ENCODE data around the gene NTN4. TPM values are rescaled to one million over a fixed set of nuclear protein-coding genes. Genes with fewer than 3 reads are reported as not detected.
A peak's percentile ranks its signal among the peaks of the same experiment; 100 is the strongest.

NTN4 gene
- total RNA-seq, 4 donors from 2014 or later: 33.5 to 103 (median 51.5) TPM

GRCh38 chr12:95836185-95836609 lies 45.6 kb upstream of the NTN4 start:
- no peak overlapping the region for H3K27ac ChIP-seq
- ATAC-seq: no peak
- 5 to 20% methylated on average over 3 of the region's 3 CpGs for WGBS, 2 donors (ENCODE audit: low coverage in 1 of 2)

GRCh38 chr12:95834572-95834971 lies 44.0 kb upstream of the NTN4 start:
- Histone ChIP-seq H3K9me3 (no peaks in the 10 kb centered on the region), H3K27me3 (no peaks in the 10 kb centered on the region), H3K4me3 (no peak overlapping the region), H3K4me1 (peaks cover 0 to 9% (median 0%) of the 10 kb centered on the region in 3 donors), H3K27ac (no peak overlapping the region), H3K36me3 (no peaks in the 10 kb centered on the region)
- no peak for TF ChIP-seq CTCF (IDR thresholded peaks at IDR 0.05)
- no peak for TF ChIP-seq EP300 (IDR thresholded peaks at IDR 0.05)
- no peak for TF ChIP-seq POLR2AphosphoS5 (IDR thresholded peaks at IDR 0.05)
- TF ChIP-seq POLR2A (IDR thresholded peaks at IDR 0.05): no peak
- ATAC-seq: no peak
- 58% methylated on average over 1 of the region's 1 CpG; no CpG with 5 or more reads in 1 of the 2 donors for WGBS, 2 donors (ENCODE audit: low coverage in 1 of 2)

More at GRCh38 chr12:95836185-95836609, 45.6 kb upstream of the NTN4 start:
- no peaks in the 10 kb centered on the region for H3K9me3 ChIP-seq
- no peaks in the 10 kb centered on the region for H3K36me3 ChIP-seq
- no peaks in the 10 kb centered on the region for H3K27me3 ChIP-seq
- no peak overlapping the region for H3K4me3 ChIP-seq
- peaks cover 0 to 9% (median 0%) of the 10 kb centered on the region in 3 donors for H3K4me1 ChIP-seq
- no peak for TF ChIP-seq EP300 (IDR thresholded peaks at IDR 0.05)

DNA sequence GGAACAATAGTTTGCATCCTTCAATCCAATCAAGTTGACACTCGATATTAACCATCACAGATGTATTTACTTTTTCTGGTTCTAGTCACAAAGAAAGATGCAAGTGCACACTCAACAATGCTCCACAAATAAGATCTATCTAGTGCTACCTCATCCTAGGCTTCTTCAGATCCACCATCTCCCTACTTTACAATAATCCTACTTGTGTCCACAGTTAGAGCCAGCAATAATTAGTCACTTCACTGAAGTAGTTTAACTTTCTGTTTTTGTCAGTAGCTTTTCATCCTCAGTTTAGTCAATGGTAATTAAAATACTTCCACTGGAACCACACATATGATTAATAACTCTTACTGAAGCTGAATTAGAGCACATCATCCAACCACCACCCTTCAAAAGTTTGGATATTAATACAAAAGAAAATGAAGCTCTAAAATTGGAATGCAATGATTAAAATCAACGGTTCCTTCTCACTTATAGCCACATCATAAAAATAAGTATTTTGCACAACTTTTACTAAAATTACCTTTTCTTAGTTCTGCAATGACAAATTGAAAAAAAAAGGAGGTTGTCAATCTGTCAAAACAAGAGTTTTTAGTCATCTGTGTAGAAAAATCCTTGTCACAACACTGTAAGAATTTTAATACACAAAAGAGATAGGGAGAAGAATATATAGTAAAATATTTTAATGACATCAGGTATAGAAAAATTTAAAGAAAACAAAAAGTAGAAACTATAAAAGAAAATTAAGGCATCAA lies 39.9 kb upstream of the NTN4 start:
- ATAC-seq: no peak
- no peak overlapping the region for H3K4me3 ChIP-seq
- no peaks in the 10 kb centered on the region for H3K4me1 ChIP-seq
- no peaks in the 10 kb centered on the region for H3K36me3 ChIP-seq
- TF ChIP-seq CTCF (IDR thresholded peaks at IDR 0.05) (no peak), EP300 (IDR thresholded peaks at IDR 0.05) (no peak), POLR2A (IDR thresholded peaks at IDR 0.05) (no peak), POLR2AphosphoS5 (IDR thresholded peaks at IDR 0.05) (no peak)
- H3K27me3 ChIP-seq: no peaks in the 10 kb centered on the region
- WGBS, 2 donors (ENCODE audit: low coverage in 1 of 2): 70 to 90% methylated on average over 2 of the region's 2 CpGs
- H3K27ac ChIP-seq: no peak overlapping the region
- no peaks in the 10 kb centered on the region for H3K9me3 ChIP-seq

- Histone ChIP-seq H3K4me1 (no peaks in the 10 kb centered on the region), H3K27me3 (no peaks in the 10 kb centered on the region), H3K9me3 (no peaks in the 10 kb centered on the region), H3K27ac (no peak overlapping the region), H3K4me3 (no peak overlapping the region), H3K36me3 (no peaks in the 10 kb centered on the region)
- no peak for ATAC-seq
- no peak for TF ChIP-seq EP300 (IDR thresholded peaks at IDR 0.05)
- no peak for TF ChIP-seq POLR2AphosphoS5 (IDR thresholded peaks at IDR 0.05)
- no peak for TF ChIP-seq CTCF (IDR thresholded peaks at IDR 0.05)
- TF ChIP-seq POLR2A (IDR thresholded peaks at IDR 0.05): no peak
Observed at GRCh38 chr12:95829395-95829794, 38.8 kb upstream of the NTN4 start.

GRCh38 chr12:95820096-95820703 lies 29.6 kb upstream of the NTN4 start:
- H3K27me3 ChIP-seq: no peaks in the 10 kb centered on the region
- peaks cover 0 to 7% (median 0%) of the 10 kb centered on the region in 3 donors for H3K4me1 ChIP-seq
- no peak overlapping the region for H3K27ac ChIP-seq
- H3K4me3 ChIP-seq: no peak overlapping the region
- TF ChIP-seq POLR2AphosphoS5 (IDR thresholded peaks at IDR 0.05): peak; percentile 71
- no peak for TF ChIP-seq POLR2A (IDR thresholded peaks at IDR 0.05)
- peak; percentile 14 to 65 (median 54) for TF ChIP-seq CTCF (IDR thresholded peaks at IDR 0.05)
- TF ChIP-seq EP300 (IDR thresholded peaks at IDR 0.05): no peak
- no peaks in the 10 kb centered on the region for H3K9me3 ChIP-seq
- WGBS, 2 donors (ENCODE audit: low coverage in 1 of 2): 0% methylated on average over 1 of the region's 1 CpG
- ATAC-seq: no peak
- no peaks in the 10 kb centered on the region for H3K36me3 ChIP-seq
